ENCODE measurements around the gene NKX1-1. TPM values are rescaled to one million over a fixed set of nuclear protein-coding genes. Genes with fewer than 3 reads are reported as not detected.

Gene NKX1-1
- total RNA-seq, 2 donors from 2014 or later: not detected

DNA sequence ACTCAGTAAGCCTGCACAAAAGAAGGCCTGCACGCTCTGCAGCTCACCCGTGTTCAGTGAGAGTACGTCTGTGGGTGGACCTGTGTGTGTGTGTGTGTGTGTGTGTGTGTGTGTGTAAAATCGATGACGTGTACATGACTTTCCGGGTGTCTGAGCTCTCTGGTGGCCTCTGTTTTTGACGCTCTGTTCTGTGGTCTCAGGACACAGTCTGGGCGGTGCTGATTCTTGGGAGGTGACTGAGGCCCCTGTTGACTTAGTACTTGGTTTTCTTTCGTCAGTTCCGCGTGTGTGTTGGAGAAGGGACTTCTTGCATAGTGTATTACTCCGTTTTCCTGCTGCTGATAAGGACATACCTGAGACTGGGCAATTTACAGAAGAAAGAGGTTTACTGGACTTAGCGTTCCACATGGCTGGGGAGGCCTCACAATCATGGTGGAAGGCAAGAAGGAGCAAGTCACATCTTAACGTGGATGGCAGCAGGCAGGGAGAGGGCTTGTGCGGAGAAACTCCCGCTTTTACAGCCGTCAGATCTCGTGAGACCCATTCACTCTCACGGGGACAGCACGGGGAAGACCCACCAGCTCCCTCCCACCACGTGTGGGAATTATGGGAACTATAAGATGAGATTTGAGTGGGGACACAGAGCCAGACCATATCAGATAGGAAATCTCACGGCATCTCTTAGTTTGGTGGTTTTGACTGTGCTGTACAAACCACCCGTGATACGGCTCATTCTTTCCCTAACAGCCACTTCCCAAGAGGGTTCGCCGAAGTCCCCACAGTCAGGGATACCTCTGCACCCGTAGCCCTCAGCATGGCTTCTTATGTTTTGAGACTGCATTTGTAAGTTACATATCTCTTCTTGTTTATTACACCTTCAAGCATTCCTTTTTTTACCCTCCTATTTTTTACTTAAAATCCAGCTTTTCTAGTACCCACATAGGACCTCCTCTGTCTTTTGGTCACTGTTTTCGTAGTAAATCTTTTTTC, 34.8 kb downstream of the NKX1-1 start:
- DNase-seq: peak; percentile 31
- 93 to 94% methylated on average over 19 to 28 of the region's 28 CpGs for WGBS, 2 experiments (ENCODE audit: insufficient coverage in 1 of 2, insufficient read length in 1 of 2)
- no peak overlapping the region for H3K27ac Mint-ChIP-seq
- no peaks in the 10 kb centered on the region for H3K27me3 Mint-ChIP-seq (ENCODE audit: insufficient read depth)
- H3K4me1 Mint-ChIP-seq: no peaks in the 10 kb centered on the region
- Histone ChIP-seq H3K27ac (ENCODE audit: low read depth, low read length) (no peak overlapping the region), H3K9ac (ENCODE audit: extremely low read depth, low read length, poor library complexity, severe bottlenecking) (no peak overlapping the region), H3K4me1 (ENCODE audit: control insufficient read depth, insufficient read depth, low read length) (no peaks in the 10 kb centered on the region), H3K4me3 (ENCODE audit: low read length) (no peak overlapping the region), H3K27me3 (ENCODE audit: control insufficient read depth, insufficient read depth, low read length, poor library complexity, severe bottlenecking) (no peaks in the 10 kb centered on the region), H3K36me3 (ENCODE audit: control insufficient read depth, insufficient read depth, low read length) (peaks cover 3% of the 10 kb centered on the region), H3K9me3 (ENCODE audit: control insufficient read depth, low read length) (no peaks in the 10 kb centered on the region)
- no peaks in the 10 kb centered on the region for H3K9me3 Mint-ChIP-seq
- no peak overlapping the region for H3K4me3 Mint-ChIP-seq
- peaks cover 30% of the 10 kb centered on the region for H3K36me3 Mint-ChIP-seq (ENCODE audit: low read depth)
- TF ChIP-seq CTCF (conservative IDR thresholded peaks at IDR 0.05): no peak

DNA sequence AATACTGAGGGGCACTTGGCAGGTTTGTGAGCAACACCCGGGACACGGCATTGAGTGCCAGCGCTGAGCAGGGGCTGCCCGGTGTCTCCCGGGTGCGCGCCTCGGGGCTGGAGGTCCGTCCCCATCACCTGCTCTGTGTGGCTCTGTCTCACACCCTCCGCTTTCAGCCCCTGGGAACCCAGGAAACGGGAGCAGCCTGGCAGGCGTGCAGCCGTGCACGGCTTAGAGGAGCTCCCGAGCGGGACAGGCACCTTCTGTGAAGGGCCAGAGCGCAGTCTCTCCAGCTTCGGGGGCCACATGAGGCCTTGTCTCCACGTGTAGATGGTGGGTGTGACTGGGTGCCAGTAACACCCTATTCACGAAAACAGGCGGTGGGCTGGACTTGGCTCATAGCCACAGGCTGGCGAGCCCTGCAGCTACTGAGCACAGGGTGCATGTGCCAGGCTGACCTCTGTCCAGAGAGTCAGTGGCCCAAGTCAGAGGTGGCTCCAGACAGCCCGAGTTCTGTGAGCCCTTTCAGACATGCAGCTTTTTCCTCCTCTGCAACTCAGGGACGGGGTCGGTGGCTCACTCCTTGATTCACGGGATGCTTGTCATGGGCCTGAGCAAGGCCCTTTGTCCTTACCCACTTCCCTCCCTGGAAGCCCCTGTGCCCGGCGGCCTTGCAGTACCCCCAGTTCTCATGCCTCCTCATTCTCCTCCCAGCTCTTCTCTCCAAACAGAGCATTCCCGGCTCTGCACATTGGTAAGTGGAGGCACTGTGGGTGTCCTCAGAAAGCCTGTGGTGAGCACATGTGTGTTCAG, 35.7 kb downstream of the NKX1-1 start:
- H3K4me1 ChIP-seq (ENCODE audit: control insufficient read depth, insufficient read depth, low read length): no peaks in the 10 kb centered on the region
- peaks cover 3% of the 10 kb centered on the region for H3K36me3 ChIP-seq (ENCODE audit: control insufficient read depth, insufficient read depth, low read length)
- no peaks in the 10 kb centered on the region for H3K27me3 ChIP-seq (ENCODE audit: control insufficient read depth, insufficient read depth, low read length, poor library complexity, severe bottlenecking)
- Mint-ChIP-seq H3K27ac (no peak overlapping the region), H3K4me3 (no peak overlapping the region), H3K9me3 (no peaks in the 10 kb centered on the region), H3K4me1 (no peaks in the 10 kb centered on the region), H3K27me3 (ENCODE audit: insufficient read depth) (no peaks in the 10 kb centered on the region), H3K36me3 (ENCODE audit: low read depth) (peaks cover 30% of the 10 kb centered on the region)
- no peak overlapping the region for H3K9ac ChIP-seq (ENCODE audit: extremely low read depth, low read length, poor library complexity, severe bottlenecking)
- no peak overlapping the region for H3K27ac ChIP-seq (ENCODE audit: low read depth, low read length)
- 94 to 95% methylated on average over 19 to 29 of the region's 29 CpGs for whole genome bisulfite sequencing, 2 experiments (ENCODE audit: insufficient coverage in 1 of 2, insufficient read length in 1 of 2)
- TF ChIP-seq CTCF (conservative IDR thresholded peaks at IDR 0.05): no peak
- H3K9me3 ChIP-seq (ENCODE audit: control insufficient read depth, low read length): no peaks in the 10 kb centered on the region
- no peak overlapping the region for H3K4me3 ChIP-seq (ENCODE audit: low read length)
- peak; percentile 33 for DNase-seq

- no peaks in the 10 kb centered on the region for H3K4me1 Mint-ChIP-seq
- no peaks in the 10 kb centered on the region for H3K9me3 Mint-ChIP-seq
- Histone ChIP-seq H3K27ac (ENCODE audit: low read depth, low read length) (no peak overlapping the region), H3K4me1 (ENCODE audit: control insufficient read depth, insufficient read depth, low read length) (no peaks in the 10 kb centered on the region), H3K36me3 (ENCODE audit: control insufficient read depth, insufficient read depth, low read length) (peaks cover 3% of the 10 kb centered on the region), H3K9me3 (ENCODE audit: control insufficient read depth, low read length) (no peaks in the 10 kb centered on the region), H3K27me3 (ENCODE audit: control insufficient read depth, insufficient read depth, low read length, poor library complexity, severe bottlenecking) (no peaks in the 10 kb centered on the region), H3K9ac (ENCODE audit: extremely low read depth, low read length, poor library complexity, severe bottlenecking) (no peak overlapping the region), H3K4me3 (ENCODE audit: low read length) (no peak overlapping the region)
- no peaks in the 10 kb centered on the region for H3K27me3 Mint-ChIP-seq (ENCODE audit: insufficient read depth)
- no peak for DNase-seq
- no peak for TF ChIP-seq CTCF (conservative IDR thresholded peaks at IDR 0.05)
- no peak overlapping the region for H3K4me3 Mint-ChIP-seq
- H3K27ac Mint-ChIP-seq: no peak overlapping the region
- H3K36me3 Mint-ChIP-seq (ENCODE audit: low read depth): peaks cover 30% of the 10 kb centered on the region
- 91 to 95% methylated on average over 14 to 22 of the region's 22 CpGs for WGBS, 2 experiments (ENCODE audit: insufficient coverage in 1 of 2, insufficient read length in 1 of 2)
Observed at GRCh38 chr4:1369479-1370079, 36.7 kb downstream of the NKX1-1 start.
